Epithelial cell of proximal tubule (primary cell): ENCODE measurements around the gene BASP1. TPM values are rescaled to one million over a fixed set of nuclear protein-coding genes. Genes with fewer than 3 reads are reported as not detected.

Experiments
- DNase-seq: peaks from one replicate; pipeline ENCODE4 v3.0.0-alpha.2; 2011; ENCODE audit warnings: low read depth
- H3K4me3 ChIP-seq: 2 replicates; pipeline ENCODE4 v1.5.1; 2011; ENCODE audit warnings: low read depth, mild to moderate bottlenecking, low read length
- total RNA-seq: library from RNA; depleted of rRNA; stranded (reverse); fragments of >200 nt; gene quantifications from 2 replicates; pipeline ENCODE4 v1.2.3, GENCODE V29; 2015
- TF ChIP-seq, protein P1 (sequence below): conservative IDR thresholded peaks from 2 replicates; pipeline ENCODE4 v1.5.1; 2012; ENCODE audit warnings: low read depth, mild to moderate bottlenecking, low read length

Gene BASP1
- total RNA-seq, 1 donor from 2014 or later, result 135 TPM

DNA sequence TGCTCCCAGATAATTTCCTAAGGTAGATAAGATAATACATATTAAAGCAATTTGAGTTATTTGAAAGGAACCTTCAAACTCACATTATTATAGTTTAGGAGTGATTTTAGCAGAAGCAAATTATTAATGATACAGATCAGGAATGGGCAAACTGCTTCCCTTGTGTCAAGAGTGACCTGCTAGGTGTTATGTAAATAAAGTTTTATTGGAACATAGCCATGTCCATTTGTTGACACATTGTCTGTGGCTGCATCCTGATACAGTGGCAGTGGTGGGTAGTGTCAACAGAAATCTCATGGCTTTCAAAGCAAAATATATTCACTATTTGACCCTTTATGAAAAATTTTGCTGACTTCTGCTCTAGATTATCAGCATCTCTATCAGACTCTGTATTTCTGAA, 11.4 kb upstream of the BASP1 start:
- TF ChIP-seq, protein P1, sequence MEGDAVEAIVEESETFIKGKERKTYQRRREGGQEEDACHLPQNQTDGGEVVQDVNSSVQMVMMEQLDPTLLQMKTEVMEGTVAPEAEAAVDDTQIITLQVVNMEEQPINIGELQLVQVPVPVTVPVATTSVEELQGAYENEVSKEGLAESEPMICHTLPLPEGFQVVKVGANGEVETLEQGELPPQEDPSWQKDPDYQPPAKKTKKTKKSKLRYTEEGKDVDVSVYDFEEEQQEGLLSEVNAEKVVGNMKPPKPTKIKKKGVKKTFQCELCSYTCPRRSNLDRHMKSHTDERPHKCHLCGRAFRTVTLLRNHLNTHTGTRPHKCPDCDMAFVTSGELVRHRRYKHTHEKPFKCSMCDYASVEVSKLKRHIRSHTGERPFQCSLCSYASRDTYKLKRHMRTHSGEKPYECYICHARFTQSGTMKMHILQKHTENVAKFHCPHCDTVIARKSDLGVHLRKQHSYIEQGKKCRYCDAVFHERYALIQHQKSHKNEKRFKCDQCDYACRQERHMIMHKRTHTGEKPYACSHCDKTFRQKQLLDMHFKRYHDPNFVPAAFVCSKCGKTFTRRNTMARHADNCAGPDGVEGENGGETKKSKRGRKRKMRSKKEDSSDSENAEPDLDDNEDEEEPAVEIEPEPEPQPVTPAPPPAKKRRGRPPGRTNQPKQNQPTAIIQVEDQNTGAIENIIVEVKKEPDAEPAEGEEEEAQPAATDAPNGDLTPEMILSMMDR, result no peak
- no peak for DNase-seq

DNA sequence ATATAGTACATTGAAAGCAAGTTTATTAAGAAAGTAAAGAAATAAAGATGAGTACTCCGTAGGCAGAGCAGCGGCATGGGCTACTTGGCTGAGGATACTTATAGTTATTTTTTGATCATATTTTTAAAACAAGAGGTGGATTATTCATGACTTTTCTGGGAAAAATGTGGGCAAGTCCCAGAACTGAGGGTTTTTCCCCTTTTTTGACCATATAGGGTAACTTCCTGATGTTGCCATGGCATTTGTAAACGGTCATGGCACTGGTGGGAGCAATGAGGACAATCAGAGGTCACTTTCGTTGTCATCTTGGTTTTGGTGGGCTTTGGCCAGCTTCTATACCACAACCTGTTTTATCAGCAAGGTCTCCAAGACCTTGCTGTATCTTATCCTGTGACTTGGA, 5.2 kb upstream of the BASP1 start:
- TF ChIP-seq, protein P1, result no peak
- DNase-seq, result no peak
- no peak overlapping the region for H3K4me3 ChIP-seq

More for the DNA sequence above, 11.4 kb upstream of the BASP1 start:
- H3K4me3 ChIP-seq, result no peak overlapping the region

DNA sequence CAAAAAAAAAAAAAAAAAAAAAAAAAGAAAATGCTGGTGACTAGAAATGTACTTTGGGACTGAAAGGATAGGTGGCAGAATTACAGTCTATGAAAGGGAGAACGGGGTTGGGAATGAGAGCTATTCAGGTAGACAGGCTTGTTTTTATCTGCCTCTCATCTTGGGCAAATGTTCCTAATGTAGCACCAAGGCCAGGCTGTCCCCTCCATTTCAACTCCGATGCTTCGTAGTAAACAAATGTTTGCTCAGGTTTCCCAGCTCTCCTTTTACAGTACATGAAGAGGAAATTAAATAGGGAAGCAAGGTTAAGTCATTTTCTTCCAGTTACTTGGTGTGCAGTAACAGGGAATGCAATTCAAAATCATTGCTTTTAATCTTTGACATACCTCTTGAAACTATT, 4.4 kb upstream of the BASP1 start:
- TF ChIP-seq, protein P1, result no peak
- no peak for DNase-seq
- no peak overlapping the region for H3K4me3 ChIP-seq

DNA sequence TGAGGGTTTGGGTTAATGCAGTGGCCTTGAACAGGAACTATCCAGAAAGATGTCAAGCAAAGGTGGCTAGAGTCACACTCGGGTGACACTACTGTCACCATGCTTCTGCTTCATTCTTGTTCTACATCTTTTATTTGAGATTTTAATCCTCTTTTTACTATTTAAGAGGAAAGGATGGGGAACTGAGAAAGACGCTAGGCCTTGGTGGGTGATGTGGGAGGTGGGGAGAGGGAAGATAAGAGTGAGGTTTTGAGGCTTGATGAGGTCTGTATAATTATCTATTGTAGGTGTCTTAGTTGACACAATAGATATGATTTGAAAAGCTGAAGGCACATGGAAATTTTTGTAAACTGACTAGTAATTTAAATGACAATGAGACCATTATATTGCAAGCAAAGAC, 3.5 kb upstream of the BASP1 start:
- H3K4me3 ChIP-seq, result no peak overlapping the region
- no peak for DNase-seq
- TF ChIP-seq, protein P1, result no peak

DNA sequence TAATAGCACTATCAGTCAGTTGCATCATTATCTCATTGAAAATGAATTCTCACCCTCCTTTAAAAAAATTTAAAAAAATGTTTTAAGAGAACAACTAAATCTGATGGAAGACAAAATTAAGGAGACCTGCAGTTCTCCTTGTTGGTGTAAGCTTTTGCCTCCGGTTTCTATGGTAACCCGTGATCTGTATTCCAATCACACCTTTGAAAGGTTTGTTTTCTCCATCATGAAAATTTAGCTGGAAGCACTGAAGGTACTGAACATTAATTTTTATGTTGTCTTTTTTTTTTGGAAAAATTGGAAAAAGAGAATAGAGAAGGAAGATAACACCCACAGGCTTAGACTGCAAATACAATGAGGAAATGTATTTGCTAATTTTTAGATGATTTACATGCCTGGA, 2.5 kb upstream of the BASP1 start:
- TF ChIP-seq, protein P1, result no peak
- H3K4me3 ChIP-seq, result no peak overlapping the region
- DNase-seq, result no peak

DNA sequence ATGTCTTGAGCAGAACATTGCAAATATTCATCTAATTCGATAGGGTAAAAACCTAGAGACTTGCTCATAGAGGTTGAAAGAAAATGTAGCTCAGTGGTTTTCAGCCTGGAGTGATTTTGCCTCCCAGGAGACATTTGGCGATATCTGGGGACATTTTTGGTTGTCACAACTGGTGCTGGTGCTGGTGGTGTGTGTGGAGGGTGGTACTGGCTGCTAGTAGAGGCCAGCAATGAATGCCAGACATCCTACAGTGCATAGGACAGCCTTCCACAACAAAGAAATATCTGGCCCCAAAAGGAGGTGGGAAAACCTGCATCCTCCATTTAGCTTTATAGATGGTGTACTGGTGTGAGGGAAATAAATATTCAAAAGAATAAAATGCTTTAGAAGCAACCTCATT, 2.1 kb upstream of the BASP1 start:
- TF ChIP-seq, protein P1, result no peak
- no peak overlapping the region for H3K4me3 ChIP-seq
- DNase-seq, result no peak

DNA sequence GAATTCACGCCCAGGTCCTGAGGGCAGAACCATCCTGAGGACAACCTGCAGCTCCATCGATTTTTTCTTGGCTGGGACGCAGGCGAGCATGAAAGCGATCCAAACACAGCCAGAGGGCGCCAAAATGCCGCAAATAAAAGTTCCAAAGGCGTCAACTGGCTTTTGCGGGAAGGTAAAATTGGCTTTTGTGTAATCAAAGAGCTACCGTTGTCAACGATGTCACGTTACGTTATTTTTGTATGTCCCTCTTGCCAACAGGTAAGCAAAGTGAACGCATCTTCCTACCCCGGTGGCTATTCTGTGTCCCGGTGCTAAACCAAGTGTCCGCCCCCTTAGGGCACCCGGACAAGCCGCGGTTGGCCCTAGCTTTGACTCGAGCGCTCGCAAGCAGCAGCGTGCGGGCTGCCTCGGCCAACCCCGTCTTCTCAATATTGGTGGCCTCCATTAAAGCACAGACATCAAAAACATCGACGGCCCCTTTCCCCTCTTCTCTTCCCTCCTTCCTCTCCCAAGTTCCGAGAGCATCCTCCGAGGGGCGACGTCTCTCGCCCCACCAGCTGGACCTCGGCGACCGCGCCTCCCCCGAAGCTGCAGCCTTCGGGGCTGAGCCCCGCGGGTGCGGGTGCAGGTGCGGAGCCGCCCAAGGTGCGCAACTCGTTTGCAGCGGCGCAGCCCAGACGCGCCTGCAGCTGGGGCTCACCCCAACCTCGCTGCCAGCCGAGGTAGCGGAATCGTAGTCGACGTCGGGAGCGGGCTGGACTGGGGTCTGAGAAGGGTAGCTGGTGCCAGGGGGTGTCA, 1.1 kb upstream of the BASP1 start:
- TF ChIP-seq, protein P1, result peak; percentile 84
- peak; percentile 56 for DNase-seq
- H3K4me3 ChIP-seq, result peak overlapping the region; percentile 91
